Activated CD8-positive, alpha-beta memory T cell treated with anti-CD3 and anti-CD28 coated beads, Interleukin-2, amount 50 U/mL, for 48 hours (primary cell): ENCODE results near the gene PDE6H.

ENCODE experiments used
- DNase-seq: peaks from one replicate; pipeline ENCODE4 v3.0.0-alpha.2; 2020

Gene PDE6H

DNA sequence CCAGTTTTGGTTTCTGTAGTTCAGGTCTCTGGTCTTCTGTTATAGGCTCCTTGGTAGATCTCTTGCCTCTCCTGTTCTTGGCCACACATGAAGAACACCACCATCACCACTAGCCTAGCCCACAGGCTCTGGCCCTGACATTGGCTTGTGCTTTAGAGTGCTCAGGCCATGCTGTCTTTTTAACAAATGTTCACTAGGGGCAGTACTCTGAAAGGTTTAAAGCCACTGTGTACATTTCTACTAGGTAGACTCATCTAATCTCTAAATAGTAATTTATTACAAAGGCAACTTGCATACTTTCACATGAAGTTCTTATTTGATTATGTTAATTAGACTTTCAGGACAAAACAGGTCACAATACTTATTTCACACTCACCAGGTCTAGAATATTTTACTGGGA is 38.3 kb downstream of the PDE6H start:
- DNase-seq, result no peak

DNA sequence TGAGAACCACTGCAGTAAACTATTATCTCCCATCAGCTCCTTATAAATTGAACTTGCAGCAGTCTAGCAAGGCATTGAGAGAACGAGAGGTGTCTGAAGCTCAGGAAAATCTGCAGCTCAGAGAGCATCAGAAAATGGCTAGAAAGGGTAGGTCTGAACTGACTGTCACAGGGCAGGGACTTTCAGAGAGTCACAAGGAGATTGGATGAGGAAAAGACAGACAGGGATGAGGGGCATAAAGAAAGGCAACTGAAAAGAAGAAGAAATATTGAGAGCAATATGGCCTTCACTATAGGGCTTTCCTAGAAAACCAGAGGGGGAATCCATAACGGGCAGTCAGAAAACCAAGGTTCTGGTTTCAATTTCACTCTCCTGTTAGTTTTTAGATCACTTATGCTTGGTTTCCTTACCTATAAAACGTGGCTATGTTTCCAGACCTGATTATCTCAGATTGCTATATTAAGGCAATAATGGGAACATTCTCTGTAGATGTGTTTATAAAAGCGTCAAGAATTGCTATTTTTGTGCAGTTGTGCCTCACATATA is 40.9 kb downstream of the PDE6H start:
- no peak for DNase-seq

DNA sequence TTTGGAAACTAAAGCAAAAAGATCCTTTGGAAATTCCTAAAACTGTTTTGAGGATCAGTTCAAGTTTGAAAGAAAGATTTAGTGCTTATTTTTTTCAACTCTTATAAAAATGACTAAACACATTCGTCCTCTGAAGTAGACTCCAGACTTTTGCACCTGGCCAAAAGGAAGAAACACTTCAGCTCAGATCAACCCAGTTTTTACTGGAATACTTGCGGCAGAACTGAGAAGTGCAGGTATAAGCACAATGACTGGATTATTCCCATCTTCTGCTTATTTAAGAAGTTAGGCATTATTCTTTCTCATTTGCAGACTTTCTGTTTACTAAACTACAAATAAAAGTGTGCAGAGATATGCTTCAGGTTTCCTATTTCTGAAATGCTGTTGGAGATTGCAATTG is 41.9 kb downstream of the PDE6H start:
- no peak for DNase-seq

- DNase-seq, result no peak
These were observed 42.3 kb downstream of the PDE6H start for GRCh38 chr12:15015121-15015520.

- no peak for DNase-seq
These were observed 47.3 kb downstream of the PDE6H start for GRCh38 chr12:15020156-15020555.
